GM23248 (cell line): ENCODE data around the gene ST6GALNAC3. TPM values are rescaled to one million over a fixed set of nuclear protein-coding genes. Genes with fewer than 3 reads are reported as not detected.

Experiments
- DNase-seq: peaks from one replicate; pipeline ENCODE4 v3.0.0-alpha.2; 2015
- H2AFZ ChIP-seq: fragments of 200-600 bp; sonication (generic); 2 replicates; pipeline ENCODE4 v1.6.1; 2016; ENCODE audit warnings: antibody characterized with exemption
- H3F3A ChIP-seq: fragments of 200-600 bp; sonication (generic); 2 replicates; pipeline ENCODE4 v1.6.1; 2016; ENCODE audit warnings: mild to moderate bottlenecking, antibody characterized with exemption, mixed run types; ENCODE audit not compliant: insufficient read depth
- H3K27ac ChIP-seq: fragments of 200-600 bp; sonication (generic); 2 replicates; pipeline ENCODE4 v1.5.1; 2016; ENCODE audit warnings: mild to moderate bottlenecking
- H3K27me3 ChIP-seq: fragments of 200-600 bp; sonication (generic); replicated peaks from 2 replicates; pipeline ENCODE4 v1.6.1; 2016; ENCODE audit warnings: mild to moderate bottlenecking; ENCODE audit not compliant: insufficient read depth
- H3K36me3 ChIP-seq: fragments of 200-600 bp; sonication (generic); 2 replicates; pipeline ENCODE4 v1.6.1; 2016; ENCODE audit warnings: low read depth, mild to moderate bottlenecking
- H3K4me1 ChIP-seq: fragments of 200-600 bp; sonication (generic); 2 replicates; pipeline ENCODE4 v1.6.1; 2016; ENCODE audit warnings: mild to moderate bottlenecking; ENCODE audit not compliant: insufficient read depth
- H3K4me2 ChIP-seq: fragments of 200-600 bp; sonication (generic); one replicate; pipeline ENCODE4 v1.6.1; 2016; ENCODE audit warnings: mild to moderate bottlenecking; ENCODE audit not compliant: unreplicated experiment
- H3K4me3 ChIP-seq: fragments of 200-600 bp; sonication (generic); 2 replicates; pipeline ENCODE4 v1.5.1; 2016; ENCODE audit warnings: mild to moderate bottlenecking
- H3K79me2 ChIP-seq: fragments of 200-600 bp; sonication (generic); 2 replicates; pipeline ENCODE4 v1.6.1; 2016; ENCODE audit warnings: mild to moderate bottlenecking; ENCODE audit not compliant: insufficient read depth
- H3K9ac ChIP-seq: fragments of 200-600 bp; sonication (generic); 2 replicates; pipeline ENCODE4 v1.6.1; 2016; ENCODE audit warnings: mild to moderate bottlenecking
- H3K9me2 ChIP-seq: fragments of 200-600 bp; sonication (generic); 2 replicates; pipeline ENCODE4 v1.6.1; 2016; ENCODE audit warnings: mixed run types, mild to moderate bottlenecking, moderate library complexity; ENCODE audit not compliant: insufficient read depth
- H3K9me3 ChIP-seq: fragments of 200-600 bp; sonication (generic); one replicate; pipeline ENCODE4 v1.6.1; 2017; ENCODE audit warnings: low read depth
- H4K20me1 ChIP-seq: fragments of 200-600 bp; sonication (generic); 2 replicates; pipeline ENCODE4 v1.6.0; 2016; ENCODE audit not compliant: insufficient read depth
- EZH2 ChIP-seq: fragments of 200-600 bp; sonication (generic); IDR thresholded peaks from 2 replicates; pipeline ENCODE4 v1.6.1; 2018; ENCODE audit warnings: antibody characterized with exemption, mild to moderate bottlenecking; ENCODE audit not compliant: insufficient read depth, poor library complexity, severe bottlenecking
- EZH2phosphoT487 ChIP-seq: fragments of 200-600 bp; sonication (generic); IDR thresholded peaks from 2 replicates; pipeline ENCODE4 v1.6.1; 2018; ENCODE audit warnings: antibody characterized with exemption, moderate library complexity, mild to moderate bottlenecking, low read depth; ENCODE audit not compliant: insufficient read depth
- WGBS, 2 experiments: methylation state at CpG; one replicate each; pipeline ENCODE4 v1.1.6; 2015 to 2017; ENCODE audit warnings: low lambda C conversion rate in 2 of 2, low coverage in 1 of 2; ENCODE audit errors: missing lambda C conversion rate in 2 of 2; 5-methylcytosine and 5-hydroxymethylcytosine counted together
- in situ Hi-C: fragments of 300-500 bp; cut with MboI; formaldehyde crosslinking; loops from 2 replicates; pipeline ENCODE4 v1.15.0; 2020
- polyA plus RNA-seq: library from polyadenylated mRNA; unstranded; fragments of >200 nt; fragmentation: Nextera tagmentation; extraction: Ambion mirVana; gene quantifications from 2 replicates; pipeline ENCODE4 v1.2.1, GENCODE V29; 2016
- total RNA-seq: library from RNA; depleted of rRNA; stranded (reverse); fragments of >200 nt; shearing (Covaris generic); gene quantifications from 2 replicates; pipeline ENCODE4 v1.2.3, GENCODE V29; 2014

Gene ST6GALNAC3
- total and polyA plus RNA-seq, 2 experiments from 2014 or later, result not detected

DNA sequence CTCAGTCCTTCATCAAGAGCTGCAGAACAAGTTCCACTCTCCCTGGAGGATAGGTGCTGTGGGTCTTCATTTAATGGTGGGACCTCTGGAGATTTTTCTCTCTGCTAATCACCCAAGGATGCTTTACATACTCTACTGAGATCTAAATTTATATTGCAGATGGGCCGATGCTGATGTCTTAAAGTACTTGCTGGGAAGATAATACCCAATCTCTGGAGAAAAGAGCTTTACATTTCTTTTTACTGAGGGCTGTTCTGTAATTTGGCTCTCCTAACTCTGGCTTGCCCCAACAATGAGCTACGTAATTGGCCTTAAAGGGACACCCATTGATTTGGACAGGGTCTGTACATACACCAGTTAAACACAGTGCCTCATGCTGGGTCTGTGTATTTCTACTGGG is 86.9 kb downstream of the ST6GALNAC3 start:
- WGBS, 2 experiments, result 45 to 53% methylated on average over 2 of the region's 2 CpGs

DNA sequence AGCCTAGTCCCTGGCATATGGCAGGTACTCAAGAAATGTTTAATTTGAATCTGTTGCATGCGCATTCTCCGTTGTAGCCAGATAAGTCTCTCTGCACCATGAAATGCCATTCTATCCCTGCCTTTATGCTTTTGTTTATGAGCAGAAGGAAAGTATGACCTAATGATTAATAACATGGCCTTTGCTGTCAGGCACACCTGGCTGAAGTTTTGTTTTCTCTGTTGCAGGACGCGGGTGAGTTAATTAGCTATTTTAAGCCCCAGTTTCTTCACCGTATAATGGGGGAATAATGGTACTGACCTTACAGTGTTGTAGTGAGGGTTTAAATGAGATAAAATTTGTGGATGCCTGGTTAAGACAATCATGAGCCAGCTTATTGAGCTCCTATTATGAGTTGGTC is 87.7 kb downstream of the ST6GALNAC3 start:
- no peaks in the 10 kb centered on the region for H3K79me2 ChIP-seq
- in situ Hi-C loops, result loop anchor here (25.0 kb wide), 1 partner anchor 1525 kb away; the partner anchor contains the start of gene ZZZ3
- DNase-seq, result no peak

More for the DNA sequence above, 86.9 kb downstream of the ST6GALNAC3 start:
- H3K4me2 ChIP-seq, result no peak overlapping the region
- no peak for TF ChIP-seq EZH2
- no peak for TF ChIP-seq EZH2phosphoT487
- in situ Hi-C loops, result loop anchor here (25.0 kb wide), 1 partner anchor 1526 kb away; the partner anchor contains the start of gene ZZZ3
- no peak overlapping the region for H3K4me3 ChIP-seq
- H4K20me1 ChIP-seq, result no peaks in the 10 kb centered on the region
- no peaks in the 10 kb centered on the region for H3K79me2 ChIP-seq
- H3K27ac ChIP-seq, result no peak overlapping the region
- no peak overlapping the region for H3K9ac ChIP-seq
- H2AFZ ChIP-seq, result no peak overlapping the region
- no peaks in the 10 kb centered on the region for H3K9me3 ChIP-seq
- H3K4me1 ChIP-seq, result no peaks in the 10 kb centered on the region
- H3K27me3 ChIP-seq, result no peaks in the 10 kb centered on the region
- no peaks in the 10 kb centered on the region for H3K9me2 ChIP-seq
- no peaks in the 10 kb centered on the region for H3K36me3 ChIP-seq
- H3F3A ChIP-seq, result no peaks in the 10 kb centered on the region
- no peak for DNase-seq

DNA sequence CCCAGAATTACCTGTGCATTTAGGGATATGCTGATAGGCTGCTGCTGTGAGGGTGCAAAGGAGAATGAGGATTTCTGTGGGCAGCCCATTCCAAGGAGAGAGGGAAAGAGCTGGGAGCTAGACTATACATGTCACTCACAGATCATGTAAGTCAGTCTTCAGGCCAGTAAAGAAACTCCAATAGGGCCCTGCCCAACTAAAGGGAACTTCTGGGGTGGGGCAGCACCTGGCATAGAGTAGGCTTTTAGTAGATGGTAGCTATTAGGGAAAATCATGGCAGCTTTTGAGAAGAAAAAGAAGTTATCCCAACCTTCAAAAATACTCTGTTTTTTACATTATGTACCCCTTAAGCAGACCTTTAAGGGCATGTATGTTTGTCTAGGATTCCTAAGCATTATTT is 89.6 kb downstream of the ST6GALNAC3 start:
- Histone ChIP-seq H3K9ac (no peak overlapping the region), H3K4me1 (no peaks in the 10 kb centered on the region), H3K9me3 (no peaks in the 10 kb centered on the region), H4K20me1 (no peaks in the 10 kb centered on the region), H3K27ac (no peak overlapping the region), H2AFZ (no peak overlapping the region), H3F3A (no peaks in the 10 kb centered on the region), H3K27me3 (no peaks in the 10 kb centered on the region), H3K4me3 (no peak overlapping the region), H3K36me3 (no peaks in the 10 kb centered on the region), H3K9me2 (no peaks in the 10 kb centered on the region), H3K79me2 (no peaks in the 10 kb centered on the region), H3K4me2 (no peak overlapping the region)
- in situ Hi-C loops, result loop anchor here (25.0 kb wide), 1 partner anchor 1523 kb away; the partner anchor contains the start of gene ZZZ3
- no peak for TF ChIP-seq EZH2
- TF ChIP-seq EZH2phosphoT487, result no peak
- no peak for DNase-seq

More for the DNA sequence above, 87.7 kb downstream of the ST6GALNAC3 start:
- Histone ChIP-seq H3K9me3 (no peaks in the 10 kb centered on the region), H4K20me1 (no peaks in the 10 kb centered on the region), H3K27ac (no peak overlapping the region), H3K4me3 (no peak overlapping the region), H3K4me1 (no peaks in the 10 kb centered on the region), H3K27me3 (no peaks in the 10 kb centered on the region), H3F3A (no peaks in the 10 kb centered on the region), H3K4me2 (no peak overlapping the region), H3K36me3 (no peaks in the 10 kb centered on the region), H3K9ac (no peak overlapping the region), H2AFZ (no peak overlapping the region), H3K9me2 (no peaks in the 10 kb centered on the region)
- WGBS, 2 experiments, result 92% methylated on average over 5 of the region's 5 CpGs
- TF ChIP-seq EZH2phosphoT487, result no peak
- TF ChIP-seq EZH2, result no peak

DNA sequence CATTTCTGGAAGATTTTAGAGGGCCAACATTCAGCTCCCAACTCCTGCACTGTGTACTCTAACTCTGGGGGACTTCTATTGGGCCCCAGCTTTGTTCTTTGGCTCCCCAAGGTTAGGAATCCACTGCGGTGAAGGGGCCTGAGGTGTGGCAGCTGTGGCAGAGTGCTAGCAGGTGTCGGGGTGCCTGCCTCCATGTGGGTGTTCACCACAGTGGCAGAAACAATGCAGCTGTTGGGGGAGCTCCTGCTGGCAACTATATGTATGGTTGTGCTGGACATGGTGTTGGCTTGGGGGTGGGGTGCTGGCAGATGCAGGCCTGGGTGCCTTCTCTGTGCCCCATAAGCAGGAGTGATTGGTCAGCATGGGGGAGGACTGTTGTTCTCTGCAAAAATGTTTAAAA is 95.5 kb downstream of the ST6GALNAC3 start:
- H3K27me3 ChIP-seq, result no peaks in the 10 kb centered on the region
- H2AFZ ChIP-seq, result no peak overlapping the region
- no peak overlapping the region for H3K4me2 ChIP-seq
- TF ChIP-seq EZH2phosphoT487 (no peak), EZH2 (no peak)
- in situ Hi-C loops, result loop anchor here (25.0 kb wide), 1 partner anchor 1517 kb away; the partner anchor contains the start of gene ZZZ3
- no peaks in the 10 kb centered on the region for H3K79me2 ChIP-seq
- no peaks in the 10 kb centered on the region for H4K20me1 ChIP-seq
- no peaks in the 10 kb centered on the region for H3K9me3 ChIP-seq
- WGBS, 2 experiments, result 45 to 50% methylated on average over 2 of the region's 2 CpGs
- H3K27ac ChIP-seq, result no peak overlapping the region
- no peaks in the 10 kb centered on the region for H3K9me2 ChIP-seq
- no peak overlapping the region for H3K9ac ChIP-seq
- no peaks in the 10 kb centered on the region for H3K4me1 ChIP-seq
- no peaks in the 10 kb centered on the region for H3K36me3 ChIP-seq
- no peaks in the 10 kb centered on the region for H3F3A ChIP-seq
- H3K4me3 ChIP-seq, result no peak overlapping the region
- no peak for DNase-seq

DNA sequence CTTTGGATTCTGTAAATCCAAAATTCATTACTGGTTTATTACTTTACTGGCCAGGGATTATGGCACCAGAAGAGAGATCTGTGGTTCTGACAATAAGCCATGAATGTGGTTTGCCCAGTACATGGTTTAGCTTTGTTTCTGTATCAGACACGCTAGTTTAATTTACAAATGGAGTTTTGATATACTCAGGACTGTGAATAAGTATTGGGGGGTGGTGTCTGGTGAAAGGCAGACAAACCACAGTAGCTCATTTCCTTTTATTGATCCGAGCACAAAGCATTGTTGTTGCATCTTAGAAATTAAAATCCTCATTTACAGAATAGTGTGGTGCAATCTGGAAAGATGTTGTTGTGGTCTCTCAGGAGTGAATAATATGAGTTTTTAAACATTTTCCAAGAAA is 96.0 kb downstream of the ST6GALNAC3 start:
- Histone ChIP-seq H2AFZ (no peak overlapping the region), H3K9me3 (no peaks in the 10 kb centered on the region), H3K4me1 (no peaks in the 10 kb centered on the region), H3K4me2 (no peak overlapping the region), H3K4me3 (no peak overlapping the region), H3K9ac (no peak overlapping the region), H3K9me2 (no peaks in the 10 kb centered on the region), H3K27me3 (no peaks in the 10 kb centered on the region), H3K79me2 (no peaks in the 10 kb centered on the region), H4K20me1 (no peaks in the 10 kb centered on the region), H3K27ac (no peak overlapping the region), H3F3A (no peaks in the 10 kb centered on the region), H3K36me3 (no peaks in the 10 kb centered on the region)
- 10 to 16% methylated on average over 2 of the region's 2 CpGs for WGBS, 2 experiments
- TF ChIP-seq EZH2 (no peak), EZH2phosphoT487 (no peak)
- in situ Hi-C loops, result loop anchor here (25.0 kb wide), 1 partner anchor 1517 kb away; the partner anchor contains the start of gene ZZZ3
- DNase-seq, result no peak
